C4-2B (cell line): ENCODE data around the gene RNF144B.
"Not testable (repeated sequence)": the region's sequence is repeated elsewhere in the genome, so short reads cannot be mapped to it uniquely, and the experiment has no call there.

Source experiments
- CTCF ChIP-seq: fragments of 450-650 bp; conservative IDR thresholded peaks from 2 replicates; pipeline ENCODE4 v1.5.1; 2017; ENCODE audit warnings: mild to moderate bottlenecking
- ZFX ChIP-seq: fragments of 450-650 bp; IDR thresholded peaks from 2 replicates; pipeline ENCODE4 v1.6.1; 2017

- TF ChIP-seq CTCF, ZFX: not testable (repeated sequence)
Measured at GRCh38 chr6:18398225-18398624, 11.1 kb downstream of the RNF144B start.
